Endothelial cell of umbilical vein (primary cell): ENCODE results near the gene SLC44A1. TPM values are rescaled to one million over a fixed set of nuclear protein-coding genes. Genes with fewer than 3 reads are reported as not detected.
A peak's percentile ranks its signal among the peaks of the same experiment; 100 is the strongest.

Experiments used
- BruUV-seq: library from RNA; stranded (reverse); fragments of 400-500 nt; replicated peaks from 2 replicates; lab custom pipeline; 2021; lab: Mats Ljungman, UMichigan
- CTCF ChIA-PET: fragments of 300-600, 350-600 bp; sonication (Branson Sonifier 250); formaldehyde crosslinking; loops from one replicate; lab custom pipeline; 2021; ENCODE audit warnings: antibody characterized with exemption, inconsistent platforms; lab: Charles Lee
- POLR2A ChIA-PET: fragments of 300-600, 350-600 bp; sonication (Branson Sonifier 250); formaldehyde crosslinking; loops from one replicate; lab custom pipeline; 2021; ENCODE audit warnings: antibody characterized with exemption, inconsistent platforms; lab: Charles Lee
- DNase-seq: peaks from one replicate; pipeline ENCODE4 v3.0.0-alpha.2; 2011; ENCODE audit warnings: low read depth, low spot score
- FAIRE-seq: peaks from 2 replicates; lab custom pipeline; 2011; peaks lifted over from hg19 to GRCh38; lab: Jason Lieb, UNC
- H2AFZ ChIP-seq: 2 replicates; pipeline ENCODE4 v1.6.0; 2012; ENCODE audit warnings: low read depth, low read length, control low read depth, inconsistent platforms
- H3K27ac ChIP-seq: 2 replicates; pipeline ENCODE4 v1.5.1; 2011; ENCODE audit warnings: low read depth, mild to moderate bottlenecking, control low read depth, low read length, moderate library complexity; ENCODE audit not compliant: insufficient read depth
- H3K27me3 ChIP-seq, 2 experiments: 2 replicates each; pipeline versions ENCODE4 v1.6.0 to v1.6.1; 2011; ENCODE audit warnings: low read length in 2 of 2, mixed read lengths in 1 of 2; ENCODE audit not compliant: control insufficient read depth in 2 of 2, insufficient read depth in 2 of 2
- H3K36me3 ChIP-seq, 2 experiments: 2 replicates in 1 of 2; 3 replicates in 1 of 2; pipeline ENCODE4 v1.5.1; 2011; ENCODE audit warnings: low read length in 2 of 2, mild to moderate bottlenecking in 1 of 2, moderate library complexity in 1 of 2; ENCODE audit not compliant: control insufficient read depth in 2 of 2, insufficient read depth in 2 of 2; ENCODE audit errors: extremely low read depth in 1 of 2
- H3K4me1 ChIP-seq: 3 replicates; pipeline ENCODE4 v1.5.1; 2011; ENCODE audit warnings: mild to moderate bottlenecking, low read length; ENCODE audit not compliant: control insufficient read depth, insufficient read depth; ENCODE audit errors: extremely low read depth
- H3K4me2 ChIP-seq: 2 replicates; pipeline ENCODE4 v1.6.1; 2011; ENCODE audit warnings: low read length, control low read depth, mixed read lengths; ENCODE audit not compliant: insufficient read depth
- H3K4me3 ChIP-seq, 3 experiments: fragments of 200-600 bp in 1 of 3; sonication (generic), shearing (Covaris generic) in 1 of 3; replicated peaks in 1 of 3; 2 replicates each; pipeline ENCODE4 v1.5.1; 2011 to 2016; ENCODE audit warnings: control low read depth in 3 of 3, low read length in 3 of 3, mild to moderate bottlenecking in 2 of 3, inconsistent platforms in 1 of 3, low read depth in 1 of 3, moderate library complexity in 1 of 3; ENCODE audit not compliant: insufficient read depth in 1 of 3
- H3K79me2 ChIP-seq: 2 replicates; pipeline ENCODE4 v1.6.0; 2012; ENCODE audit warnings: low read length, inconsistent platforms; ENCODE audit not compliant: control insufficient read depth, insufficient read depth
- H3K9ac ChIP-seq: replicated peaks from 2 replicates; pipeline ENCODE3; 2011; ENCODE audit warnings: low read length, control low read depth; ENCODE audit not compliant: insufficient read depth; ENCODE audit errors: extremely low read depth
- H3K9me1 ChIP-seq: replicated peaks from 3 replicates; pipeline ENCODE4 v1.6.0; 2011; ENCODE audit warnings: mild to moderate bottlenecking, low read length; ENCODE audit not compliant: control insufficient read depth, insufficient read depth; ENCODE audit errors: extremely low read depth
- H3K9me3 ChIP-seq: replicated peaks from 2 replicates; pipeline ENCODE4 v1.5.1; 2012; ENCODE audit warnings: low read length, inconsistent platforms; ENCODE audit not compliant: control insufficient read depth, insufficient read depth
- H4K20me1 ChIP-seq: replicated peaks from 2 replicates; pipeline ENCODE3; 2011; ENCODE audit warnings: mild to moderate bottlenecking, low read length; ENCODE audit not compliant: control insufficient read depth, insufficient read depth; ENCODE audit errors: extremely low read depth
- EZH2 ChIP-seq: IDR thresholded peaks from 2 replicates; pipeline ENCODE4 v1.6.1; 2012; ENCODE audit warnings: borderline replicate concordance, low read depth, mild to moderate bottlenecking, moderate library complexity, low read length, inconsistent platforms; ENCODE audit not compliant: severe bottlenecking
- FOS ChIP-seq: IDR thresholded peaks from 2 replicates; pipeline ENCODE4 v1.6.1; 2011; ENCODE audit warnings: mild to moderate bottlenecking, low read length, moderate library complexity, borderline replicate concordance; ENCODE audit not compliant: insufficient read depth
- GATA2 ChIP-seq: IDR thresholded peaks from 2 replicates; pipeline ENCODE4 v1.7.0; 2011; ENCODE audit warnings: low read depth, mild to moderate bottlenecking, moderate library complexity, mixed read lengths, low read length; ENCODE audit not compliant: insufficient read length, insufficient read depth
- JUN ChIP-seq: IDR thresholded peaks from 2 replicates; pipeline ENCODE4 v1.6.1; 2011; ENCODE audit warnings: borderline replicate concordance, low read depth; ENCODE audit not compliant: insufficient read length, insufficient read depth
- MYC ChIP-seq: IDR thresholded peaks from one replicate; pipeline ENCODE4 v1.6.1; 2011; ENCODE audit warnings: mild to moderate bottlenecking, low read depth, low read length
- POLR2A ChIP-seq: IDR thresholded peaks from 2 replicates; pipeline ENCODE4 v1.6.1; 2012; ENCODE audit warnings: low read depth, mild to moderate bottlenecking, control low read depth, low read length
- POLR2AphosphoS5 ChIP-seq: IDR thresholded peaks from 2 replicates; pipeline ENCODE4 v1.6.1; 2012; ENCODE audit warnings: low read depth, mild to moderate bottlenecking, control low read depth, low read length, moderate library complexity; ENCODE audit not compliant: insufficient read depth
- dilution Hi-C: fragments of 300-500 bp; cut with MboI; formaldehyde crosslinking; loops from one replicate; pipeline ENCODE4 v1.15.0; 2019; ENCODE audit warnings: low sequenced_read_pairs; ENCODE audit not compliant: extremely low pct_ligation_motif_present
- intact Hi-C: fragments of 100-400 bp; cut with micrococcal nuclease; formaldehyde crosslinking; loops from one replicate; pipeline ENCODE4 v1.10.0; 2022
- polyA plus RNA-seq, 4 experiments: library from polyadenylated mRNA; depleted of rRNA in 3 of 4; stranded (reverse) in 3 of 4; unstranded in 1 of 4; fragments of >200 nt; gene quantifications; 2 replicates each; pipeline versions ENCODE4 v1.2.1 to v1.2.3, GENCODE V29; 2011 to 2012; ENCODE audit warnings: missing spikeins in 1 of 4
- total RNA-seq: library from RNA; stranded (reverse); gene quantifications from 2 replicates; pipeline ENCODE4 v1.2.3, GENCODE V29; 2021
- TF ChIP-seq, protein P1 (sequence below): IDR thresholded peaks from 2 replicates; pipeline ENCODE4 v1.6.1; 2011; ENCODE audit not compliant: insufficient read depth, insufficient read length
- TF ChIP-seq, protein P2 (sequence below), 2 donors: IDR thresholded peaks; 1 replicate in 1 of 2; 2 replicates in 1 of 2; pipeline ENCODE4 v1.5.1; 2011; ENCODE audit warnings: low read length in 2 of 2, mild to moderate bottlenecking in 2 of 2, moderate library complexity in 2 of 2, control low read depth in 1 of 2, inconsistent platforms in 1 of 2, low read depth in 1 of 2; ENCODE audit not compliant: insufficient read depth in 1 of 2; ENCODE audit errors: extremely low read depth in 1 of 2

The SLC44A1 gene
- total and polyA plus RNA-seq, 2 donors (not counting 3 experiments of a cell fraction or from before 2014, with no cell fraction given), result 16.1 to 37.7 TPM

DNA sequence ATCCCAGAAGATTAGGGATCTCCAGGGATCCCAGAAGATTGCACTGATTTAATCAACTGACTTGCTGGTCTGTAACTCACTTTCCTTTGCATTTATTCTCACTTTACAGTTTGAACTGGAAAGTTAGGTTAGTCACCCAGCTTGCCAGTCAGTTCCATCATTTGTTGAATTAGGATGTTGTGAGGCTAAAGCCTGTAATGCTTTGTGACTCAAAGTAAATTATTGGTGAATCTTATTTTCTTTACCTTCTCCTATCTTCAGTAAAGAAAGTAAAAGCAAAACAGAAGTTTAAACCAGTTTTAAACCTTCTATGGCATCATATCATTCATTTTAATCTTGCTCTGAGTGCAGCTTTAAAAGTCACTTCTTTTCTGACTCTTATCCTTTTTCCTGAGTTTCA is 85.8 kb downstream of the SLC44A1 start:
- Histone ChIP-seq H3K36me3 (no peaks in the 10 kb centered on the region), H3K27me3 (no peaks in the 10 kb centered on the region), H3K4me3 (no peak overlapping the region), H3K79me2 (no peaks in the 10 kb centered on the region), H2AFZ (no peak overlapping the region), H4K20me1 (no peaks in the 10 kb centered on the region), H3K4me1 (no peaks in the 10 kb centered on the region), H3K9me1 (no peaks in the 10 kb centered on the region), H3K4me2 (no peak overlapping the region), H3K9me3 (no peaks in the 10 kb centered on the region), H3K9ac (no peak overlapping the region), H3K27ac (no peak overlapping the region)
- DNase-seq (peak; percentile 5), FAIRE-seq (no peak)
- POLR2A ChIA-PET, result interaction anchor here (0.6 kb wide), 1 partner anchor 340 kb away, joined by 5 read pairs; no protein-coding TSS in a partner anchor
- TF ChIP-seq GATA2 (no peak), POLR2A (no peak), EZH2 (no peak), MYC (no peak), POLR2AphosphoS5 (no peak), JUN (no peak), FOS (no peak)
- TF ChIP-seq, protein P1, sequence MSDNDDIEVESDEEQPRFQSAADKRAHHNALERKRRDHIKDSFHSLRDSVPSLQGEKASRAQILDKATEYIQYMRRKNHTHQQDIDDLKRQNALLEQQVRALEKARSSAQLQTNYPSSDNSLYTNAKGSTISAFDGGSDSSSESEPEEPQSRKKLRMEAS, result no peak
- TF ChIP-seq, protein P2, sequence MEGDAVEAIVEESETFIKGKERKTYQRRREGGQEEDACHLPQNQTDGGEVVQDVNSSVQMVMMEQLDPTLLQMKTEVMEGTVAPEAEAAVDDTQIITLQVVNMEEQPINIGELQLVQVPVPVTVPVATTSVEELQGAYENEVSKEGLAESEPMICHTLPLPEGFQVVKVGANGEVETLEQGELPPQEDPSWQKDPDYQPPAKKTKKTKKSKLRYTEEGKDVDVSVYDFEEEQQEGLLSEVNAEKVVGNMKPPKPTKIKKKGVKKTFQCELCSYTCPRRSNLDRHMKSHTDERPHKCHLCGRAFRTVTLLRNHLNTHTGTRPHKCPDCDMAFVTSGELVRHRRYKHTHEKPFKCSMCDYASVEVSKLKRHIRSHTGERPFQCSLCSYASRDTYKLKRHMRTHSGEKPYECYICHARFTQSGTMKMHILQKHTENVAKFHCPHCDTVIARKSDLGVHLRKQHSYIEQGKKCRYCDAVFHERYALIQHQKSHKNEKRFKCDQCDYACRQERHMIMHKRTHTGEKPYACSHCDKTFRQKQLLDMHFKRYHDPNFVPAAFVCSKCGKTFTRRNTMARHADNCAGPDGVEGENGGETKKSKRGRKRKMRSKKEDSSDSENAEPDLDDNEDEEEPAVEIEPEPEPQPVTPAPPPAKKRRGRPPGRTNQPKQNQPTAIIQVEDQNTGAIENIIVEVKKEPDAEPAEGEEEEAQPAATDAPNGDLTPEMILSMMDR (IDR thresholded peaks at IDR 0.05; ENCODE audit: extremely low read depth in 1 of 2, insufficient read depth in 1 of 2, low read depth in 1 of 2, low read length in 2 of 2), result no peak
- intact Hi-C loops, result no loop called here
- no TSS peak for BruUV-seq
- dilution Hi-C loops, result no loop called here
- CTCF ChIA-PET, result no interaction called here
